ENCODE results near the gene EFCAB6.

EFCAB6 gene

DNA sequence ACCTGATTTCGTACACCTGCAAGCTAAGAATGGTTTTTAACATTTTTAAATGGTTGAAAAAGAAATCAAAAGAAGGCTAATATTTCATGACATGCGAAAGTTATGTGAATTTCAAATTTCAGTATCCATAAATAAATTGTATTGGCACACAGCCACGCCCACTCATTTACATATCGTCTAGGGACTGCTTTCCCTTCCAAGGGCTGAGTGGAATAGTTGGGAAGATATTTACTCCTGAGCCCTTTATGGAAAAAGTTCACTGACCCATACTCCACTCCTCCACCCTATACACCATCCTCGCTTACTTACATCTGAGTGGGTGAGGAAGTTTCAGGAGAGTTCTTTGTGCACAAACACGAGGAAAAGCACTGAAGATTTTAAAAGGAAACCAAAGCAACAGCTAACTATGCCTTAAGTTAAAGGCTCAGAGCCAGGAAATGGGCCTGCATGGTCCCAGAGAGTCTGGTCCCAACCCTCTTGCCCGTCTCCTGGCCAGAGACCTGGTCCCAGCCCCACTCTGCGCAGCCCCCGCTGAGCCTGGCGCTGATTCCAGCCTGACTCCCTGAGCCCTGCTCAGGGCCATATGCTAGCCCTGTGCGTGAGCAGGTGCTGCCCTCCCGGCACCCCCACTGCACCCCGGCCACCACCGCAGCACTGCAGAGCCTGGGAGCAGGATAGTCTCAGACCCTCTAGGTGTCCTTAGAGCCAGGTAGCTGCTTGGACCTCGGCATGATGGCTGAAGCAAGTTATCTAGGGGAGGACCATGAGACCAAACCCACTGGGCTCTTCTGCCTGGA lies 69.8 kb downstream of the EFCAB6 start:
- no peak for DNase-seq (ENCODE audit: low read depth, low spot score)
- POLR2A ChIA-PET = no interaction called here
- H3K4me3 ChIP-seq (ENCODE audit: low read depth, low read length) = no peak overlapping the region
- TF ChIP-seq, protein P1, sequence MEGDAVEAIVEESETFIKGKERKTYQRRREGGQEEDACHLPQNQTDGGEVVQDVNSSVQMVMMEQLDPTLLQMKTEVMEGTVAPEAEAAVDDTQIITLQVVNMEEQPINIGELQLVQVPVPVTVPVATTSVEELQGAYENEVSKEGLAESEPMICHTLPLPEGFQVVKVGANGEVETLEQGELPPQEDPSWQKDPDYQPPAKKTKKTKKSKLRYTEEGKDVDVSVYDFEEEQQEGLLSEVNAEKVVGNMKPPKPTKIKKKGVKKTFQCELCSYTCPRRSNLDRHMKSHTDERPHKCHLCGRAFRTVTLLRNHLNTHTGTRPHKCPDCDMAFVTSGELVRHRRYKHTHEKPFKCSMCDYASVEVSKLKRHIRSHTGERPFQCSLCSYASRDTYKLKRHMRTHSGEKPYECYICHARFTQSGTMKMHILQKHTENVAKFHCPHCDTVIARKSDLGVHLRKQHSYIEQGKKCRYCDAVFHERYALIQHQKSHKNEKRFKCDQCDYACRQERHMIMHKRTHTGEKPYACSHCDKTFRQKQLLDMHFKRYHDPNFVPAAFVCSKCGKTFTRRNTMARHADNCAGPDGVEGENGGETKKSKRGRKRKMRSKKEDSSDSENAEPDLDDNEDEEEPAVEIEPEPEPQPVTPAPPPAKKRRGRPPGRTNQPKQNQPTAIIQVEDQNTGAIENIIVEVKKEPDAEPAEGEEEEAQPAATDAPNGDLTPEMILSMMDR (IDR thresholded peaks at IDR 0.05; ENCODE audit: insufficient read depth, low read length, missing control alignments) = no peak
- CTCF ChIA-PET = no interaction called here

DNA sequence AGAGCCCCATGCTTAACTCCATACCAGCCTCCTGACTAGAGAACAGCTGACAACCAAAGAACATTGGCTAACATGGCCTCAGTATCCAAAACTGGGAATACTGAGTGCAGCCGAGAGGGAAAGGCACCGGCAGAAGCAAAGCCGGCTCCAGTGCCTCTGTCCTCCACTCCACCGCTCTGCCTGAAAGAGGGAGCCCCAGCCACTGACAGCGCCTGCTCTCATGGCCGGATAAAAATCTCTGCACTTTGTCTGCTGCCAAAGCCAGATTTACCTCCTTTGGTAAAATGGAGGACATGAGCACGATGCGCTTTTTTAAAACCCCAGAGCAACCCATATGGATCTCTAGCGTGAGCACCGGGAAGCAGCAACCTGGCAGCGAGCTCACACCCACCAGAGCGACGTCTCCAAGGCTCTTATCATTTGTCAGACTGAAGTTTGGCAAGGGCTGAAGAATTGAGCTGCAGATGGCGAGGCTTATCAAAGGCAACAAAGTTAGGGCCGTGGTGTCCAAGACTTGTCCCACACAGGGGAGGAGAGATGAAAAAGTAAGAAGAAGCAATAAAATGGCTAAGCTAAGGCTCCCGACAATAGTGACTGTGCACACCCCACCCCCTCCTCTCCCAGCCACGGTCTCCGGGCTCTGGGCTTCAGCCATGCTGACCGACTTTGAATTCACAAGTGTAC lies 71.4 kb downstream of the EFCAB6 start:
- no peak overlapping the region for H3K4me3 ChIP-seq (ENCODE audit: low read depth, low read length)
- ChIA-PET POLR2A (no interaction called here), CTCF (no interaction called here)
- no peak for DNase-seq (ENCODE audit: low read depth, low spot score)
- TF ChIP-seq, protein P1 (IDR thresholded peaks at IDR 0.05; ENCODE audit: insufficient read depth, low read length, missing control alignments) = no peak

DNA sequence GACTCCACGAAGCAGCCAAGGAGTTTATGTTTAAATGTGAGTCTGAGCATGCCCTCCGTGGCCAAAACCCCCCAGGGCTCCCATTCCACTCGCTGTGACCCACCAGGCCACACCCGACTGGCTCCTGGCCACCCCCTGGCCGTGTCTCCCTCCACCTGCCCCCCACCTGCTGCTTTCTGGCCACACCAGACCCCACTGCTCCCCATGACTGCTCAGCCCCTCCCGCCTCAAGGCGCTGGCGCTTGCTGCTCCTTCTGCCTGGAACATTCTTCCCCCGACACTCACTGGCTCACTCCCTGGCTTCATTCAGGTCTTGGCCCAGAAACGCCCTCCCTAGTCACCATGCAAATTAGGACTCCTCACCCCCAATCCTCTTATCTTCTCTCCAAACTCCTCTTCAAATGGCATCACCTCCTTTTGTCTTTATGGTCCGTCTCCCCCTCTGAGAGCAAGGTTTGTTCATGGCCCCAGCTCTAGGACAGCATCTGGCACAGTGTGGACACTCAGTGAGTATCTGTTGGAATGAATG lies 72.2 kb downstream of the EFCAB6 start:
- ChIA-PET CTCF (no interaction called here), POLR2A (no interaction called here)
- TF ChIP-seq, protein P1 (IDR thresholded peaks at IDR 0.05; ENCODE audit: insufficient read depth, low read length, missing control alignments) = no peak
- no peak overlapping the region for H3K4me3 ChIP-seq (ENCODE audit: low read depth, low read length)
- DNase-seq (ENCODE audit: low read depth, low spot score) = no peak

DNA sequence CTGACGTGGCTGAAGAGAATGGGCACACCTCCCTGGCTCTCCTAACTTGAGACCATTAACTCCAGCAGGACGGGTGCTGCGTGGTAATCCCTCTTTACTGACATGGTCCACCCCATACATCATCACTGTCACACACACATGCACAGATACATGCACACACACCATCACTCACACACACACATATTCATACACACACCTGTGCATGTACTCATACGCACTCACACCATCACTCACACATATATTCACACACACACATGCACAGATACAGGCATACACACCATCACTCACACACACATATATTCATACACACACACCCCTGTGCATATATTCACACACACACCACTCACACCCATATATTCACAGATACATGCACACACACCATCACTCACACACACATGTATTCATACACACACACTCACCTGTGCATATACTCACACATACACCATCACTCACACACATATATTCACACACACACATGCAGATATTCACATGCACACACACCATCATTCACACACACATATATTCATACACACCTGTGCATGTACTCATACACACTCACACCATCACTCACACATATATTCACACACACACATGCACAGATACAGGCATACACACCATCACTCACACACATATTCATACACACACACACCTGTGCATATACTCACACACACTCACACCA lies 74.8 kb downstream of the EFCAB6 start:
- CTCF ChIA-PET = no interaction called here
- H3K4me3 ChIP-seq (ENCODE audit: low read depth, low read length) = no peak overlapping the region
- POLR2A ChIA-PET = no interaction called here

DNA sequence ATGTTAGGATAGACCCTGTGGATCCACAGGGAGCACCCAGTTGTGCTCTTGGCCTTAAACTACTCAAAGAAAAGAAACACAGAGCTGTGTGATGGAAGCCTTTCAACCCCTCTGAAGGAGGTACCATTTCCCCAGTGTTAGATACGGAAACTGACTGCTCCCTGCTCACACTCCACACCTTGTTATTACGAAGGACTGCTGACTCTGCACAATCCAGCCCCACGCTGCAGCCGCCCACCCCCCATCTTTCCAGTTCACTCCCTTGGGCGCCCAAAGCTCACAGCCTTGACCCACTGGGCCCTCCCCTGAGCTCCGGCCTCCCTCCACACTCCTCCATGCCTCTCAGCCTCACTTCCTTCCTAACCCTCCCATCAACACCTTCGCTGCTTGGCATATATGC lies 75.5 kb downstream of the EFCAB6 start:
- ChIA-PET CTCF (no interaction called here), POLR2A (no interaction called here)
- DNase-seq (ENCODE audit: low read depth, low spot score) = no peak
- H3K4me3 ChIP-seq (ENCODE audit: low read depth, low read length) = no peak overlapping the region
- TF ChIP-seq, protein P1 (IDR thresholded peaks at IDR 0.05; ENCODE audit: insufficient read depth, low read length, missing control alignments) = no peak

More for the DNA sequence above, 74.8 kb downstream of the EFCAB6 start:
- no peak for DNase-seq (ENCODE audit: low read depth, low spot score)
- TF ChIP-seq, protein P1 (IDR thresholded peaks at IDR 0.05; ENCODE audit: insufficient read depth, low read length, missing control alignments) = no peak

All from AG04449 (cell line).